Urothelium cell line (cell line): ENCODE results near the gene ZBTB7C.
"Not testable (repeated sequence)": the region's sequence is repeated elsewhere in the genome, so short reads cannot be mapped to it uniquely, and the experiment has no call there.

ENCODE experiments used
- DNase-seq: peaks from one replicate; pipeline ENCODE4 v3.0.0; 2011; ENCODE audit warnings: low spot score, mixed read lengths
- FAIRE-seq: peaks from 2 replicates; lab custom pipeline; 2011; peaks lifted over from hg19 to GRCh38; lab: Jason Lieb, UNC

Gene ZBTB7C

GRCh38 chr18:48408727-48409590 is at the start of gene ZBTB7C:
TSS of gene ZBTB7C (minus strand) at chr18:48409383.
- FAIRE-seq (no peak), DNase-seq (peak; percentile 49)

- FAIRE-seq (no peak), DNase-seq (no peak)
Measured at GRCh38 chr18:48456838-48457237, 47.7 kb upstream of the ZBTB7C start.

- DNase-seq (peak; percentile 86), FAIRE-seq (no peak)
Measured at GRCh38 chr18:48455555-48456478, 46.6 kb upstream of the ZBTB7C start.

- DNase-seq (no peak), FAIRE-seq (no peak)
Measured at GRCh38 chr18:48454261-48454757, 45.1 kb upstream of the ZBTB7C start.

DNA sequence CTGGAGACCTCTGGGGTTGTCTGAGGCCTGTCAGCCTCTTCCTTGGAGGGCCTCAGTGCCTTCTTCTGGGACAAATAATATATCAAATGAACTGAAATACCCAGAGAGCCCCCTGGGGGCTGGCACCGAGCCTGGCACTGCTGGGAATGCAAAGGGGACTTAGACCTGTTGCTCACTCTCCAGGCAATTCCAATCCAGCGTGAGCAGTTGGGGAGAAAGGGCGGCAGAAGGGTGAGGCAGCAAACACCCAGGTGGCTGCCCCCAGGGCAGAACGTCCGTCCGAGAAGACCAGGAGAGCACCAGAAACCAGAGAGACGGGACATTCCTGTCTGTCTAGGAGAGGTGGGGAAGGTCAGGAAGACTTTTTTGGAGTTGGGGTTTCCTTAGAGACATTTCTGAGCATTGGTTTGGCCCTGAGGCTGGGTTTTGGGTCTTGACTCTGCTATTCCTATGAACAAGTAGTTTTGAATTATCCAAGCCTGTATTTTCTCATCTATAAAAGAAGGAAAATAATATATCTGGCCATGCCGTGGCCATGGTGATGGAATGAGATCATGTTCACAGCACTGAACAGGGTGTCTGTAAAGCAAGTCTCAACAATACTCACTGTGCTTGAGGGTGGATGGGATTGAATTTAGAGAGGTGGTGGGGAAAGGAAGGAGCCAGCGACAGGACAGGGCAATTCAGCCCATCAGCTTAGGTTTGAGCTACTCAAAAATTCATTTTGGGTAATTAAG is 44.3 kb upstream of the ZBTB7C start:
- FAIRE-seq (no peak), DNase-seq (no peak)

- no peak for FAIRE-seq
- DNase-seq: no peak
Measured at GRCh38 chr18:48452861-48453323, 43.7 kb upstream of the ZBTB7C start.

- DNase-seq: no peak
- FAIRE-seq: no peak
Measured at GRCh38 chr18:48450685-48451084, 41.5 kb upstream of the ZBTB7C start.

GRCh38 chr18:48446582-48447225 is 37.5 kb upstream of the ZBTB7C start:
- FAIRE-seq (peak; percentile 17), DNase-seq (peak; percentile 76)

- no peak for FAIRE-seq
- DNase-seq: peak; percentile 55
Measured at GRCh38 chr18:48445540-48445939, 36.4 kb upstream of the ZBTB7C start.

DNA sequence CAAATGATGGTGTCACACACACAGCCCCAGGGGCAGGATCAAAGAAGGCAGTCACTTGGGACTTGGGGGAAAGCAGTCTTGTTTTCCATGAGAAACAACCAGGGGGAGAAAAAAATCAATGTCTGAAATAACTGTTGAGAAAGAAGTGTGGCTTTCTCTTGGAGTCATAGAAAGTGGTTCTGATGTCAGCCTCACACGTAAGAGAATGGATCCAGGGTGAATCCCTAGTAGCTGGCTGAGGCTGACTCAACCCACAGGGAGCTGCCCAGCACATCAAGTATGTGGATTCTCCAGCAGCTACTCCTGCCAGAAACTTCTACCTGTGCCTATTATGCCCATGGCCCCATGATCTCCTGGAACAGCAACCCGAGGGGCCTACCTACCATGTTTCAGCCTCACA is 33.6 kb upstream of the ZBTB7C start:
- FAIRE-seq (no peak), DNase-seq (no peak)

GRCh38 chr18:48441405-48441881 is 32.3 kb upstream of the ZBTB7C start:
- no peak for FAIRE-seq
- no peak for DNase-seq

GRCh38 chr18:48440924-48441323 is 31.7 kb upstream of the ZBTB7C start:
- FAIRE-seq (no peak), DNase-seq (no peak)

DNA sequence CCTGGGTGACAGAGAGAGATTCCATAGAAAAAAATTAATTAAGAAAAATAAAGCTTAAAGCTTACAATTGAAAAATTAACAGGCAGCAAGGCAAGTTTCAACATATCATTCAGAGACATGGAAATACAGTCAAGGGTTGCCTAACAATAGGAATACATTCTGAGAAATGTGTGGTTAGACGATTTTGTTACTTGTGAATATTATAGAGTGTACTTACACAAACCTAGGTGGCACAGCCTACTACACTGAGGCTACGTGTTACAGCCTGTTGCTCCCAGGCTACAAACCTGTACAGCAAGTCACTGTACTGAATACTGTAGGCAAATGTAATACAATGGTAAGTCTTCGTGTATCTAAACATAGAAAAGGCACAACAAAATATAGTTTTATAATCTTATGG is 27.7 kb upstream of the ZBTB7C start:
- no peak for FAIRE-seq
- no peak for DNase-seq

- not testable (repeated sequence) for FAIRE-seq, DNase-seq
Measured at GRCh38 chr18:48434382-48434781, 25.2 kb upstream of the ZBTB7C start.

DNA sequence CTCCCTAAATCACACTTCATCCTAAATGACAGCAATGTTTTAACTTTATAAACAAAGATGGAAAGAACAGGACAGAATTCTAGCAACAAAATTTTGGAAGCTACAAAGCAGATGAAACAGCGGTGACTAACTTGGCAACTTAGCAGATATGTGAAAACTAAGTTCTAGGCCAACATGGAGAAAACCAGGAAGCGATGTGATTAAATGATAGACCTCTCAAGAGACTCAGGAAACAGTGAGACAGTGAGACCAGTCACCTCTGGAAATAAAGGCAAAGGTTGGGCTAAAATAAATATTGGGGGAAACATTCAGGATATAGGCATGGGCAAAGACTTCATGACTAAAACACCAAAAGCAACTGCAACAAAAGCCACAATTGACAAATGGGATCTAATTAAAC is 24.4 kb upstream of the ZBTB7C start:
- FAIRE-seq (no peak), DNase-seq (no peak)

DNA sequence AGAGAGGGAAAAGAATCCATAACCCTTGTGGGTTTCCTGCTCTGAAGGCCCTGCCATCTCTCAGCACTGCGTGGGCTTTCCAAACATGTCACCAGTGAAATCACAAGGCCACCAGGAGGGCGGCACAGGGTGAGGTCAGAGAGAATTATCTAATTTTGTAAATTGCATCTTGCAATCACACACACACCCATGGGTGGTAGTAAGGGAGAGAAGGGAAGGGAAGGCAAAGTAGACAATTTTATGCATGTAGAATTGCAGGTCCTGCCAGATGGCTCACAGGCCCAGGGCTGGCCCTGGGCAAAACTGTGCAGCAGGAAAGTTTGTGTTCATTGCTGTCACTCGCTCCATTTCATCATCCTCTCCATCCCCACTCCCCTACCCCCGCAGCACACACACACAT is 21.0 kb upstream of the ZBTB7C start:
- FAIRE-seq: no peak
- DNase-seq: no peak

DNA sequence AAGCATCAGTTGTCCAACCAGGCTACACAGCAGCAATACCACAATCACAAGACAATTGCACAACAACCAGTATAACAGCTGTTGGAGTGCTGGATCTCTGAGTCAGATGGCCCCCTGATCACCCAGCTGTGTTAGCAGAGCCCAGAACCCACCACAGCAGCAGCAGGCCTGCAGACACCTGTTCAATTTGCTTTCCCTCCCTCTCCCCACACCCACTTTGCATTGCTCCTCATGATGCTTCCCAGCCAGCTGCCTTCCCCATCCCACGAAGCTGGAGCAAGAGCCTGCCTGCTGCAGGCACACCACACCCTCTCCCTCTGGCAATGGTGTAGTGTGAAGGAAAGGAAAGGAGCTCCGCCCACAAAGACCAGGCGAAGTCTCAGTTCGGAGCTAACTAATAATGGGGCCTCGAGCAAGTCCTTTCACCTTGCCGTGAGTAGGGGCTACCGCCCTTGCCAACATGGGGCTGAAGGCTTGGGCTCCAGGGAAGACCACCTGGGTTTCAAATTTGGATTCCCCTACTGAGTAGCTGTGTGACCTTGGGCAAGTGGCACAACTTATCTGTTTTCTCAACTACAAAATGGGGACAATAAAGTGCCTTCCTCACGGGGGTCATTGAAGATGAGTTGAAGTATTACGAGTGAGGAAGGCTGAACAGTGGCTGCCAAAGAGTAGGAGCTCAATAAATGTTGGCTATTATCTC is 19.4 kb upstream of the ZBTB7C start:
- no peak for DNase-seq

DNA sequence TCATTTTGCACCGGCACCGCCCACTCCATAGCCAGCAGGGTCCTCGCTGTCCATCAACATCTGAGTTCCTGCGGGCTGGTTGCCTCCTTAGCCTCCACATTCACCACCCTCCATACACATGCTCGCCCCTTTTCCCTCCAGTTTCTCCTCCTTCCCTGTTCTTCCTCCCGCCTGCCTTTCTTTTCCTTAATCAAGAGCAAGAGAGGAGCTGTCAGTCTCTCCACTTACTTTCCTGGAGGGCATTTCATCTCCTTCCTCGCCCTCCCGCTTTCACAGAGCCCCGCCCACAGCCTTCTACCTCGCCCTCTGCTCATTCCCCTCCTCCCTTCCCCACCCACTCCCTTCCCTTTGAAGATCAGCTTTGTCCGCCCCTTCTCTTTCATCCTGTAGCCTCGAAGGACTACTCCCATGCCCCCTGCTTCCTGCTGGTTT is 13.8 kb upstream of the ZBTB7C start:
- FAIRE-seq: no peak
- no peak for DNase-seq

More for the DNA sequence above, 19.4 kb upstream of the ZBTB7C start:
- no peak for FAIRE-seq

DNA sequence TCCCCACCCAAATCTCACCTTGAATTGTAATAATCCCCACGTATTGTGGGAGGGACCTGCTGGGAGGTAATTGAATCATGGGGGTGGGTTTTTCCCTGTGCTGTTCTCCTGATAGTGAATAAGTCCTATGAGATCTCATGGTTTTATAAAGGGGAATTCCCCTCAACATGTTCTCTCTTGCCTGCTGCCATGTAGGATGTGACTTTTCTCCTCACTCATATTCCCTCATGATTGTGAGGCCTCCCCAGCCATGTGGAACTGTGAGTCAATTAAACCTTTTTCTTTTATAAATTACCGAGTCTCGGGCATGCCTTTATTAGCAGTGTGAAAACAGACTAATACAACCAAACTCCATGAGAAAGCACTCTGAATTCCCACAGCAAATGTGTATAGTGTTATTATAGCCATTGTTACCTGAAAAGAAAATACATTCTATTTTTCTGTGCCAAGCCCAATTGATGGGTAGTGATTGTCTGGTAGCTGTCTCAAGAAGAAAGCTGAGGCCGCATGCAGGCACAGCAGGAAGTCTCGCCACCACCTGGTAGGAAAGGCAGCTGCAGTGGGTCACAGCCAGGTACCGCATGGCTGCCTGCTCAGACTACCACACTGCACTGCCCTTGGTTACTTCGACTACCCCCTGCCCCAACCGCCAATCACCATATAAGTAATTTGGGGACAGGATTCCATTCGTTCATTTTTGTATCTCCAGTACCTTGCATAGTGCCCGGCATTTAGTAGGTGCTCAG is 10.3 kb upstream of the ZBTB7C start:
- FAIRE-seq: no peak
- no peak for DNase-seq
